HG02623 (cell line): ENCODE results near the gene GGN.
"Not testable (repeated sequence)": the region's sequence is repeated elsewhere in the genome, so short reads cannot be mapped to it uniquely, and the experiment has no call there.

Experiments
- ATAC-seq: cut with Tn5 transposase; IDR thresholded peaks from one replicate; pipeline ENCODE4 v1.9.1; 2021; ENCODE audit warnings: moderate library complexity; ENCODE audit not compliant: unreplicated experiment

The GGN gene

GRCh38 chr19:38362946-38363688 is 24.7 kb downstream of the GGN start:
- not testable (repeated sequence) for ATAC-seq

- no peak for ATAC-seq
Observed at GRCh38 chr19:38362076-38362945, 25.5 kb downstream of the GGN start.

DNA sequence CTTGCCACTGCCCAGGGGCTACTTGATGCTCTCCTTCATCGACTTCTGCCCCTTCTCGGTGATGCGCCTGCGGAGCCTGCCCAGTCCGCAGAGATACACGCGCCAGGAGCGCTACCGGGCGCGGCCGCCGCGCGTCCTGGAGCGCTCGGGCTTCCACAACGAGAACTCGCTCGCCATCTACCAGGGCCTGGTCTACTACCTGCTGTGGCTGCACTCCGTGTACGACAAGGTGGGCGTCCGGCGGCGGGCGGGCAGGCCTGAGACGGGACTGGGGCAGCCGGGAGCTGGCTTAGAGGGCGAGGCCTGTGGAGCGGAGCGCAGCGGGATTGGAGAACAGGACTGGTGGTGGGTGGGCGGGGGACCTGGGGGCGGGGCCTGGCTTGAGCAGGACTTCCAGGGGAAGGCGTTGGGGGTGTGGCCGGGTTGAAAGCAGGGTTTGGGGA is 26.2 kb downstream of the GGN start:
- ATAC-seq = no peak

DNA sequence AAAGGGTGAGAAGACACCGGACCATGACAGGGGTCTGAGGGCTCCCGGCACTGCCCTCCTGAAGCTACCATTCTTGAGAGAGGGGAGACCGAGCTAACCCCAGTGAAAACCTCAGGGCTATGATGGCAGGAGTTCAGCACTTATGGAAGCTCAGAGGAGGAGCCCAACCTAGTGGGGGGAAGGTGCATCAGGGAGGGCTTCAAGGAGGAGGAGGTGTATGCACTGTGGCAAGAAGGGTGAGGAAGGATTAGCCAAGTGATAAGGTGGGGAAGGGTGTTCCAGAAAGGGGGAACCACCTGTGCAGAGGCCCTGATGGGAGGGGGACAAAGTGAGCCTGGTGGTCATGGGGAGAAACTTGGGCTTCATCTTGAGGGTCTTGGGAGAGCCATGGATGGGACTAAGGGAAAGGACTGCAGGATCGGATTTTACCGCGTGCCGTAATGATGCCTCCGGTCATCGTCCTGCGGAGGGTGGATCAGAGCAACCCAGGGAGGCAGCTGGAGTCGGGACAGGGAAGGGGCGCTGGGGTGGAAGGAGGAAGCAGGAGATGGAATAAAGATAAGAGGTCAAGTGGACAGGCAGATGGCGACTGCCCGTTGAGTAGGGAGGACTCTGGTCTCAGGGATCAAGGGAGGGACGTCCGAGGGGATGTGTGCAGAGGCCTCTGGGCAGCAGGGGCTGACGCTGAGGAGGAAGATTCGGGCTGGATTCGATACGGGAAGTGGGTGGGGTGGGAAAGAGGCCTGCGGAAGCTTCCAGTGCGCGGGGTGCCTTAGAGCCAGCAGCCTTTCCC is 26.8 kb downstream of the GGN start:
- no peak for ATAC-seq

DNA sequence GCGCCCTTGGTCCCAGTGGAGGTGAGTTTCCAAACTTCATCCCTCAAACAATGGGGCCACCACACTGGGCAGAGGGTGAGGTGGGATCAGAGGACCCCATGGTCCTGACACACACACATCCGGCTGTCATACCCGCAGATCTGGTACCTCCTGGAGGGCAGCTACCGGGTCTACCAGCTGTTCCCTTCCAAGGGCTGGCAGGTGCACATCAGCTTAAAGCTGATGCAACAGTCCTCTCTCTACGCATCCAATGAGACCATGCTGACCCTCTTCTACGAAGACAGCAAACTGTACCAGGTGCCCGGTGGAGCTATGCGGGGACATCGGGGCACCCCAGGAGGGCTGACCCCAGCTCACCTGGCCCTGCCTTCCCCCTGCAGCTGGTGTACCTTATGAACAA is 27.5 kb downstream of the GGN start:
- no peak for ATAC-seq

GRCh38 chr19:38359242-38360021 is 28.4 kb downstream of the GGN start:
- ATAC-seq = no peak

GRCh38 chr19:38358071-38358470 is 29.8 kb downstream of the GGN start:
- no peak for ATAC-seq

GRCh38 chr19:38355728-38356725 is 31.8 kb downstream of the GGN start:
- no peak for ATAC-seq

DNA sequence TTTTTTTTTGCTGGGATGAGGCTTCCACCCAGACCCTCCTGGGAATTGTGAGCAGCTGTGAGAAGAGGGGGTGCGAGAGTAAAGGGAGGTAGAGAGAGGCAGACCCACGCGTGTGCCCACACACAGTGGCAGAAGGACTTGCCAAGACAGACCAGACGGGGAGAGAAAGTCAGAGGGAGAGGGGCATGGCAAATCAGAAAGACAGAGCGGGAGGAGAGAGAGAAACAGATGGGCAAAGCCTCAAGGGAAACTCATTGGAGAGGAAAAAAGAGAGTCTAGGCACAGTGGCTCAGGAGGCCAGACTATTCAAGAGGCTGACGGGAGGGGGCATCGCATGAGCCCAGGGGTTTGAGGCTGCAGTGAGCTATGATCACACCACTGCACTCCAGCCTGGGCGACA is 35.2 kb downstream of the GGN start:
- no peak for ATAC-seq

GRCh38 chr19:38351865-38352395 is 35.9 kb downstream of the GGN start:
- no peak for ATAC-seq

DNA sequence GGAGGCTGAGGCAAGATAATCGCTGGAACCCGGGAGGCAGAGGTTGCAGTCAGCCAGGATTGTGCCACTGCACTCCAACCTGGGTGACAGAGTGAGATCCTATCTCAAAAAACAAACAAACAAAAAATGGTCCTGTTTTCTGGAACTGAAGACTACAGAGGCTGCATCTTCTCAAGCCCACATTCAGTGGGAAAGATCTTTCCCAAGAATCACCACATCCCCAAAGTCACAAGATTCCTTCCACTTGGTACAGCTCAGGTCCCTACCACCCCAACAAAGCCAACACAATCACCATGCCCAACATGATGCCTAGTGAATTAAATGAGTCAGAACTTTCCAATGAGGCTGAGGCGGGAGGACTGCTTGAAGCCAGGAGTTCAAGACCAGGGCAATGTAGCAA is 37.0 kb downstream of the GGN start:
- ATAC-seq = no peak

DNA sequence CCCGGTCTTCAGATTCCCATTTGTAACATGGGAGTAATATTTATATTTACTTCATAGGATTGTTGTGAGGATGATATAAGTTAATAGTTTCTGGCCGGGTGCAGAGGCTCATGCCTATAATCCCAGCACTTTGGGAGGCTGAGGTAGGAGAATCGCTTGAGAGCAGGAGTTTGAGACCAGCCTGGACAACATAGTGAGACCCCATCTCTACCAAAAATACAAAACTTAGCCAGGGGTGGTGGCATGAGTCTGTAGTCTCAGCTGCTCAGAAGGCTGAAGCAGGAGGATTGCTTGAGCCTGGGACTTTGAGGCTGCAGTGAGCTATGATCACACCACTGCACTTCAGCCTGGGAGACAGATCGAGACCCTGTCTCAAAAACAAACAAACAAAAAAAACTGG is 41.0 kb downstream of the GGN start:
- ATAC-seq = no peak

GRCh38 chr19:38340927-38341326 is 46.9 kb downstream of the GGN start:
- ATAC-seq = no peak

GRCh38 chr19:38339011-38339410 is 48.8 kb downstream of the GGN start:
- not testable (repeated sequence) for ATAC-seq

GRCh38 chr19:38337360-38337653 is 50.5 kb downstream of the GGN start:
- ATAC-seq = no peak

DNA sequence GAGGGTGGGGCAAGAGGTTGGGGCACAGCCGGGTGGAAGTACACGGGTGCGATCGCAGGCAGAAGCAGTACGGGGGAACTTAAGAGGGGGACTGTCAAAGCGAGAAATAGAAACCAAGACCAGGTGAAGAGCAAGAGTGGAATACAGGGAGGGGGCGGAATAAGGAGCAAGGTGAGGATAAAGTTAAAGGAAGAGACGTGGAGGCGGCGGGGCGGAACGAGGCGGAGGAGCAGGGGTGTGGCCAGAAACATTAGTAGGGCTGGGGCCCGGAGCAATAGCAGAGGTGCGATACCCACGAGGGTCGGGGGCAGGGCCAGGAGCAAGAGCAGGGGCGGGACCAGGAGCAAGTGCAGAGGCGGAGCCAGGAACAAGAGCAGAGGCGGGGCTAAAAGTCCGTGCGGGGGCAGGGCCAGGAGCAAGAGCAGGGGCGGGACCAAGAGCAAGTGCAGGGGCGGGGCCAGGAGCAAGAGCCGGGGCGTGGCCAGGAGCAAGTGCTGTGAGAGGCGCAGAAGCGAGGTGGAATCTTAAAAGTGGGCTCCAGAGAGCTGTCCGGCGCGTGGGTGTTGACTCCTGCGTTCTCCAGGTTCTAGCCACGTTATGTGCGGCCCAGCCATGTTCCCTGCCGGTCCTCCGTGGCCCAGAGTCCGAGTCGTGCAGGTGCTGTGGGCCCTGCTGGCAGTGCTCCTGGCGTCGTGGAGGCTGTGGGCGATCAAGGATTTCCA is 51.0 kb downstream of the GGN start:
- ATAC-seq = peak; percentile 45

GRCh38 chr19:38335949-38336637 is 51.7 kb downstream of the GGN start:
- ATAC-seq = peak; percentile 59
